HepG2 (cell line): ENCODE measurements around the gene TOPBP1. TPM values are rescaled to one million over a fixed set of nuclear protein-coding genes. Genes with fewer than 3 reads are reported as not detected.
A peak's percentile ranks its signal among the peaks of the same experiment; 100 is the strongest.

Experiments
- EEA1 ChIP-seq: sonication (generic); formaldehyde crosslinking; IDR thresholded peaks from 2 replicates; pipeline ENCODE4 v1.5.1; 2020; ENCODE audit warnings: mild to moderate bottlenecking, missing genetic modification reagents, borderline replicate concordance
- JARID2 ChIP-seq: sonication (generic); formaldehyde crosslinking; IDR thresholded peaks from 2 replicates; pipeline ENCODE4 v1.8.1; 2023; ENCODE audit warnings: missing genetic modification reagents, inconsistent platforms; ENCODE audit not compliant: insufficient replicate concordance
- JUN ChIP-seq: sonication (generic); formaldehyde crosslinking; IDR thresholded peaks from 2 replicates; pipeline ENCODE4 v1.4.0; 2020; ENCODE audit warnings: mild to moderate bottlenecking, missing genetic modification reagents
- JUND ChIP-seq: sonication (generic); formaldehyde crosslinking; IDR thresholded peaks from 2 replicates; pipeline ENCODE4 v1.8.0; 2022; ENCODE audit warnings: mild to moderate bottlenecking, missing genetic modification reagents
- RBM22 ChIP-seq: fragments of 200-400 bp; formaldehyde crosslinking; optimal IDR thresholded peaks from 2 replicates; pipeline ENCODE3; 2017; ENCODE audit warnings: mild to moderate bottlenecking, low read length, moderate library complexity
- SP5 ChIP-seq: IDR thresholded peaks from 2 replicates; pipeline ENCODE4 v1.6.1; 2016; ENCODE audit warnings: low read depth, borderline replicate concordance
- SYNCRIP ChIP-seq: fragments of 200-400 bp; formaldehyde crosslinking; IDR thresholded peaks from 2 replicates; pipeline ENCODE4 v1.6.1; 2018; ENCODE audit warnings: mild to moderate bottlenecking, low read depth, low read length; ENCODE audit not compliant: insufficient read depth
- XRCC5 ChIP-seq: fragments of 200-400 bp; formaldehyde crosslinking; optimal IDR thresholded peaks from 2 replicates; pipeline ENCODE3; 2017; ENCODE audit warnings: mild to moderate bottlenecking, low read length
- ZHX2 ChIP-seq, 2 experiments: sonication (generic) in 1 of 2; formaldehyde crosslinking in 1 of 2; IDR thresholded peaks; 2 replicates each; pipeline versions ENCODE4 v1.6.1 to v1.9.0; 2014 to 2022; ENCODE audit warnings: antibody characterized with exemption in 1 of 2, borderline replicate concordance in 1 of 2, inconsistent platforms in 1 of 2, low read depth in 1 of 2, missing genetic modification reagents in 1 of 2
- ZKSCAN5 ChIP-seq: sonication (generic); formaldehyde crosslinking; IDR thresholded peaks from 2 replicates; pipeline ENCODE4 v1.5.1; 2020; ENCODE audit warnings: mild to moderate bottlenecking, missing genetic modification reagents
- ZNF253 ChIP-seq: sonication (generic); formaldehyde crosslinking; IDR thresholded peaks from 2 replicates; pipeline ENCODE4 v1.8.0; 2022; ENCODE audit warnings: mild to moderate bottlenecking, missing genetic modification reagents, borderline replicate concordance
- ZNF407 ChIP-seq: sonication (generic); formaldehyde crosslinking; IDR thresholded peaks from one replicate; pipeline ENCODE4 v1.5.1; 2020; ENCODE audit warnings: mild to moderate bottlenecking, missing genetic modification reagents; ENCODE audit errors: not compliant biosample characterization
- ZNF431 ChIP-seq: sonication (generic); formaldehyde crosslinking; IDR thresholded peaks from 2 replicates; pipeline ENCODE4 v1.9.0; 2022; ENCODE audit warnings: missing genetic modification reagents, low read depth, mild to moderate bottlenecking, borderline replicate concordance
- ZNF883 ChIP-seq: sonication (generic); formaldehyde crosslinking; IDR thresholded peaks from 2 replicates; pipeline ENCODE4 v1.5.1; 2020; ENCODE audit warnings: mild to moderate bottlenecking, missing genetic modification reagents; ENCODE audit errors: not compliant biosample characterization
- polyA plus RNA-seq, 8 experiments: library from polyadenylated mRNA; depleted of rRNA in 3 of 8; stranded (reverse) in 7 of 8; unstranded in 1 of 8; fragments of >200 nt; fragmentation: Illumina TruSeq in 4 of 8; extraction: Trizol in 4 of 8; gene quantifications; 2 replicates each; pipeline versions ENCODE4 v1.2.1 to v1.2.3, GENCODE V29; 2011 to 2016; ENCODE audit warnings: low read depth in 4 of 8, missing spikeins in 1 of 8, mixed read lengths in 1 of 8; ENCODE audit not compliant: insufficient read depth in 1 of 8
- total RNA-seq, 5 experiments: library from RNA; depleted of rRNA; stranded (reverse); fragments of >200 nt; fragmentation: Illumina TruSeq; extraction: Trizol; gene quantifications; 2 replicates each; pipeline ENCODE4 v1.2.3, GENCODE V29; 2016; ENCODE audit warnings: low read depth in 1 of 5

TOPBP1 gene
- total and polyA plus RNA-seq, 2 of the 13 experiments (the other 11 are each of a cell fraction or from before 2014, with no cell fraction given): 24.3 to 42.9 TPM

GRCh38 chr3:133661454-133662277 is at the start of gene TOPBP1 (continued):
- peak; percentile 38 for TF ChIP-seq ZNF407 (CRISPR knock-in tag)
- no peak for TF ChIP-seq JARID2 (CRISPR knock-in tag)
- no peak for TF ChIP-seq SP5 (CRISPR knock-in tag)
- TF ChIP-seq SYNCRIP: no peak
- TF ChIP-seq ZNF253 (CRISPR knock-in tag): no peak
- no peak for TF ChIP-seq ZNF883 (CRISPR knock-in tag)
- no peak for TF ChIP-seq RBM22
- TF ChIP-seq EEA1 (CRISPR knock-in tag): no peak
- 0 out of 2 replicates have a peak, but pooled peaks have one; percentile 20 for TF ChIP-seq ZKSCAN5 (CRISPR knock-in tag)
- TF ChIP-seq ZNF431: no peak
- peak; percentile 55 for TF ChIP-seq XRCC5
- no peak for TF ChIP-seq JUND (CRISPR knock-in tag)
- no peak for TF ChIP-seq JUN
- TF ChIP-seq ZHX2 (IDR thresholded peaks at IDR 0.05; ENCODE audit: low read depth): peak; percentile 81
- TF ChIP-seq ZHX2 (CRISPR knock-in tag; IDR thresholded peaks at IDR 0.05; ENCODE audit: borderline replicate concordance): no peak
